HEK293T (cell line): Measurements from ENCODE around the gene MRPS6.

Experiments used
- ARNT ChIP-seq: fragments of 450-650 bp; IDR thresholded peaks from 2 replicates; pipeline ENCODE4 v1.6.1; 2017; ENCODE audit warnings: mild to moderate bottlenecking
- CTBP1 ChIP-seq: fragments of 450-650 bp; IDR thresholded peaks from 2 replicates; pipeline ENCODE4 v1.6.1; 2016; ENCODE audit warnings: borderline replicate concordance
- ELF4 ChIP-seq: fragments of 450-650 bp; IDR thresholded peaks from 2 replicates; pipeline ENCODE4 v1.6.1; 2017; ENCODE audit warnings: antibody characterized with exemption
- FOXA1 ChIP-seq: fragments of 450-650 bp; IDR thresholded peaks from 2 replicates; pipeline ENCODE4 v1.6.1; 2016; ENCODE audit warnings: mild to moderate bottlenecking
- FOXK2 ChIP-seq: fragments of 450-650 bp; IDR thresholded peaks from 2 replicates; pipeline ENCODE4 v1.6.1; 2016; ENCODE audit warnings: mild to moderate bottlenecking
- FOXM1 ChIP-seq: fragments of 450-650 bp; IDR thresholded peaks from 2 replicates; pipeline ENCODE4 v1.6.1; 2017; ENCODE audit warnings: mild to moderate bottlenecking, borderline replicate concordance
- LEF1 ChIP-seq: fragments of 450-650 bp; IDR thresholded peaks from 2 replicates; pipeline ENCODE4 v1.6.1; 2017; ENCODE audit warnings: mild to moderate bottlenecking, borderline replicate concordance
- NFRKB ChIP-seq: fragments of 450-650 bp; IDR thresholded peaks from 2 replicates; pipeline ENCODE4 v1.6.1; 2016; ENCODE audit warnings: mild to moderate bottlenecking, moderate library complexity
- SUZ12 ChIP-seq: fragments of 450-650 bp; IDR thresholded peaks from 2 replicates; pipeline ENCODE4 v1.6.1; 2016; ENCODE audit warnings: mild to moderate bottlenecking
- ZNF384 ChIP-seq: fragments of 450-650 bp; IDR thresholded peaks from 2 replicates; pipeline ENCODE4 v1.6.1; 2016
- TF ChIP-seq, protein P1 (sequence below): fragments of 450-650 bp; IDR thresholded peaks from 2 replicates; pipeline ENCODE4 v1.6.1; 2016

DNA sequence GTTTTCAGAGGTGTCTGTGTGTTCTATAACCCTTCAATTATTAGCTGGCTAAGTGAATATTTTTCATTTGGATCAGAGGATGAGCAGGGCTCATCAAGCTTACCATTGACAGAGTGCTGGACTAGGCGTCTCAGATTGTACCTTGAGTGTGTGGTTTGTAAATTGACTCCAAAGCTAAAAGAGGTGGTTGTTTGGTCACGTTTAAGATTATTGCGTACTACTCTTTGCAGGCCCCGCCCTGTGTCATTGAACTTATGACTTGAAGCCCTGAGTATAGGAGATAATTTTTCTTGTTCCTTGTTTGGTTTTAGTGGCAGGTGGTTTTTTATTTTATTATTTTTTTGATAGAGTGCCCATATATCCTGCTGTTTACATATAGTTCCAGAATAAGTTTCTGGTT, 17.7 kb downstream of the MRPS6 start:
- no peak for TF ChIP-seq SUZ12
- no peak for TF ChIP-seq NFRKB
- TF ChIP-seq, protein P1, sequence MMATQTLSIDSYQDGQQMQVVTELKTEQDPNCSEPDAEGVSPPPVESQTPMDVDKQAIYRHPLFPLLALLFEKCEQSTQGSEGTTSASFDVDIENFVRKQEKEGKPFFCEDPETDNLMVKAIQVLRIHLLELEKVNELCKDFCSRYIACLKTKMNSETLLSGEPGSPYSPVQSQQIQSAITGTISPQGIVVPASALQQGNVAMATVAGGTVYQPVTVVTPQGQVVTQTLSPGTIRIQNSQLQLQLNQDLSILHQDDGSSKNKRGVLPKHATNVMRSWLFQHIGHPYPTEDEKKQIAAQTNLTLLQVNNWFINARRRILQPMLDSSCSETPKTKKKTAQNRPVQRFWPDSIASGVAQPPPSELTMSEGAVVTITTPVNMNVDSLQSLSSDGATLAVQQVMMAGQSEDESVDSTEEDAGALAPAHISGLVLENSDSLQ: no peak
- no peak for TF ChIP-seq FOXM1
- no peak for TF ChIP-seq LEF1
- no peak for TF ChIP-seq FOXK2
- TF ChIP-seq ELF4: no peak
- no peak for TF ChIP-seq ARNT
- TF ChIP-seq CTBP1: no peak
- TF ChIP-seq ZNF384: no peak
- TF ChIP-seq FOXA1: no peak
